ENCODE measurements around the gene ZFP36.
"Not testable (repeated sequence)": the region's sequence is repeated elsewhere in the genome, so short reads cannot be mapped to it uniquely, and the experiment has no call there.

ZFP36 gene

GRCh38 chr19:39438270-39438934 lies 31.8 kb downstream of the ZFP36 start:
- no peak for TF ChIP-seq CTCF (IDR thresholded peaks at IDR 0.05; ENCODE audit: insufficient read depth, low read depth, low read length, missing control alignments)
- no peak for DNase-seq (ENCODE audit: low read depth)
- H3K4me3 ChIP-seq (ENCODE audit: low read depth, low read length), result no peak overlapping the region

- H3K4me3 ChIP-seq (ENCODE audit: low read depth, low read length), result peak overlapping the region; percentile 99
- no peak for TF ChIP-seq CTCF (IDR thresholded peaks at IDR 0.05; ENCODE audit: insufficient read depth, low read depth, low read length, missing control alignments)
- DNase-seq (ENCODE audit: low read depth), result peak; percentile 32
Measured at GRCh38 chr19:39444598-39445195, 38.0 kb downstream of the ZFP36 start.

- H3K4me3 ChIP-seq (ENCODE audit: low read depth, low read length), result peak within 1 kb of the TSS; percentile 99
- TF ChIP-seq CTCF (IDR thresholded peaks at IDR 0.05; ENCODE audit: insufficient read depth, low read depth, low read length, missing control alignments), result no peak
- peak; percentile 100 for DNase-seq (ENCODE audit: low read depth)
Measured at GRCh38 chr19:39445196-39446111, 38.8 kb downstream of the ZFP36 start, which contains the start of gene SUPT5H. SUPT5H (plus strand) TSS chr19:39445582; CDS start chr19:39445891, 309 bp downstream.

- no peak for TF ChIP-seq CTCF (IDR thresholded peaks at IDR 0.05; ENCODE audit: insufficient read depth, low read depth, low read length, missing control alignments)
- peak overlapping the region; percentile 99 for H3K4me3 ChIP-seq (ENCODE audit: low read depth, low read length)
- DNase-seq (ENCODE audit: low read depth), result no peak
Measured at GRCh38 chr19:39446365-39447084, 39.9 kb downstream of the ZFP36 start.

- DNase-seq (ENCODE audit: low read depth), result peak; percentile 73
- TF ChIP-seq CTCF (IDR thresholded peaks at IDR 0.05; ENCODE audit: insufficient read depth, low read depth, low read length, missing control alignments), result no peak
- peak overlapping the region; percentile 36 for H3K4me3 ChIP-seq (ENCODE audit: low read depth, low read length)
Measured at GRCh38 chr19:39448271-39448670, 41.6 kb downstream of the ZFP36 start.

- no peak for DNase-seq (ENCODE audit: low read depth)
- TF ChIP-seq CTCF (IDR thresholded peaks at IDR 0.05; ENCODE audit: insufficient read depth, low read depth, low read length, missing control alignments), result no peak
- H3K4me3 ChIP-seq (ENCODE audit: low read depth, low read length), result no peak overlapping the region
Measured at GRCh38 chr19:39449116-39449797, 42.6 kb downstream of the ZFP36 start.

GRCh38 chr19:39451257-39451656 lies 44.6 kb downstream of the ZFP36 start:
- DNase-seq (ENCODE audit: low read depth); H3K4me3 ChIP-seq (ENCODE audit: low read depth, low read length): not testable (repeated sequence)
